Measurements from ENCODE around the gene ZNHIT2. TPM values are rescaled to one million over a fixed set of nuclear protein-coding genes. Genes with fewer than 3 reads are reported as not detected.
"Not testable (repeated sequence)": the region's sequence is repeated elsewhere in the genome, so short reads cannot be mapped to it uniquely, and the experiment has no call there.

ZNHIT2 gene
- total RNA-seq, 1 donor from 2014 or later = 8.3 TPM

- no peak for DNase-seq (ENCODE audit: low read depth)
These were observed 2.1 kb upstream of the ZNHIT2 start for GRCh38 chr11:65119670-65119995.

GRCh38 chr11:65118891-65119669 lies 1.6 kb upstream of the ZNHIT2 start:
- not testable (repeated sequence) for DNase-seq (ENCODE audit: low read depth)

- no peak for DNase-seq (ENCODE audit: low read depth)
These were observed 766 bp upstream of the ZNHIT2 start for GRCh38 chr11:65118097-65118837.

- peak; percentile 38 for DNase-seq (ENCODE audit: low read depth)
These were observed 913 bp downstream of the ZNHIT2 start for GRCh38 chr11:65116370-65117205.

- DNase-seq (ENCODE audit: low read depth) = no peak
These were observed 2.0 kb downstream of the ZNHIT2 start for GRCh38 chr11:65115361-65116082.

GRCh38 chr11:65114538-65115171 lies 2.8 kb downstream of the ZNHIT2 start:
- no peak for DNase-seq (ENCODE audit: low read depth)

- DNase-seq (ENCODE audit: low read depth) = peak; percentile 38
These were observed 3.7 kb downstream of the ZNHIT2 start for GRCh38 chr11:65113839-65114238.

GRCh38 chr11:65113361-65113756 lies 4.1 kb downstream of the ZNHIT2 start:
- peak; percentile 43 for DNase-seq (ENCODE audit: low read depth)

- no peak for DNase-seq (ENCODE audit: low read depth)
These were observed 4.7 kb downstream of the ZNHIT2 start for GRCh38 chr11:65112546-65113360.

- peak; percentile 81 for DNase-seq (ENCODE audit: low read depth)
These were observed 5.6 kb downstream of the ZNHIT2 start, which contains the start of gene TM7SF2 for GRCh38 chr11:65111744-65112545. Gene TM7SF2, plus strand, starts transcription at chr11:65111872. Its CDS starts 144 bp downstream, at chr11:65112016.

GRCh38 chr11:65111159-65111743 lies 6.2 kb downstream of the ZNHIT2 start:
- DNase-seq (ENCODE audit: low read depth) = no peak

- DNase-seq (ENCODE audit: low read depth) = peak; percentile 70
These were observed 7.1 kb downstream of the ZNHIT2 start for GRCh38 chr11:65110354-65110861.

- no peak for DNase-seq (ENCODE audit: low read depth)
These were observed 8.0 kb downstream of the ZNHIT2 start for GRCh38 chr11:65109231-65110198.

GRCh38 chr11:65108469-65109123 lies 8.9 kb downstream of the ZNHIT2 start:
- no peak for DNase-seq (ENCODE audit: low read depth)

GRCh38 chr11:65107751-65108468 lies 9.6 kb downstream of the ZNHIT2 start:
- DNase-seq (ENCODE audit: low read depth) = no peak

GRCh38 chr11:65107078-65107477 lies 10.4 kb downstream of the ZNHIT2 start:
- no peak for DNase-seq (ENCODE audit: low read depth)
